Keratinocyte (primary cell): ENCODE results near the gene QRICH1. TPM values are rescaled to one million over a fixed set of nuclear protein-coding genes. Genes with fewer than 3 reads are reported as not detected.

Experiments
- DNase-seq: peaks from one replicate; pipeline ENCODE4 v3.0.0-alpha.2; 2011; ENCODE audit warnings: low read depth, missing footprints, low spot score
- FAIRE-seq: peaks from 2 replicates; lab custom pipeline; 2011; peaks lifted over from hg19 to GRCh38; lab: Jason Lieb, UNC
- H2AFZ ChIP-seq: 2 replicates; pipeline ENCODE4 v1.6.0; 2012; ENCODE audit warnings: low read length, control low read depth, inconsistent platforms; ENCODE audit not compliant: control insufficient read depth
- H3K27ac ChIP-seq: 2 replicates; pipeline ENCODE4 v1.5.1; 2011; ENCODE audit warnings: low read length; ENCODE audit not compliant: control insufficient read depth, insufficient read depth
- H3K27me3 ChIP-seq: 3 replicates; pipeline ENCODE4 v1.6.0; 2011; ENCODE audit warnings: low read length; ENCODE audit not compliant: control insufficient read depth, insufficient read depth; ENCODE audit errors: extremely low read depth
- H3K36me3 ChIP-seq, 2 experiments: 2 replicates in 1 of 2; 3 replicates in 1 of 2; pipeline ENCODE4 v1.5.1; 2011; ENCODE audit warnings: low read length in 2 of 2, mild to moderate bottlenecking in 1 of 2; ENCODE audit not compliant: control insufficient read depth in 2 of 2, insufficient read depth in 2 of 2; ENCODE audit errors: extremely low read depth in 1 of 2
- H3K4me1 ChIP-seq: 3 replicates; pipeline ENCODE4 v1.5.1; 2011; ENCODE audit warnings: low read length; ENCODE audit not compliant: control insufficient read depth, insufficient read depth; ENCODE audit errors: extremely low read depth
- H3K4me2 ChIP-seq: 3 replicates; pipeline ENCODE4 v1.6.0; 2011; ENCODE audit warnings: low read depth, low read length; ENCODE audit not compliant: control insufficient read depth, insufficient read depth; ENCODE audit errors: extremely low read depth
- H3K4me3 ChIP-seq, 3 experiments: fragments of 200-600 bp in 1 of 3; sonication (generic) in 1 of 3; 2 replicates in 2 of 3; 3 replicates in 1 of 3; pipeline ENCODE4 v1.5.1; 2011 to 2016; ENCODE audit warnings: low read length in 3 of 3, mild to moderate bottlenecking in 3 of 3, control low read depth in 2 of 3, inconsistent platforms in 1 of 3, low read depth in 1 of 3, mixed read lengths in 1 of 3, mixed run types in 1 of 3, moderate library complexity in 1 of 3; ENCODE audit not compliant: control insufficient read depth in 2 of 3, insufficient read depth in 2 of 3; ENCODE audit errors: extremely low read depth in 1 of 3
- H3K79me2 ChIP-seq: 2 replicates; pipeline ENCODE4 v1.6.0; 2012; ENCODE audit warnings: low read length; ENCODE audit not compliant: control insufficient read depth, insufficient read depth
- H3K9ac ChIP-seq: 3 replicates; pipeline ENCODE4 v1.6.0; 2011; ENCODE audit warnings: low read length; ENCODE audit not compliant: control insufficient read depth, insufficient read depth; ENCODE audit errors: extremely low read depth
- H3K9me1 ChIP-seq: 3 replicates; pipeline ENCODE4 v1.6.0; 2011; ENCODE audit warnings: low read length; ENCODE audit not compliant: control insufficient read depth, insufficient read depth; ENCODE audit errors: extremely low read depth
- H3K9me3 ChIP-seq: 2 replicates; pipeline ENCODE4 v1.5.1; 2012; ENCODE audit warnings: low read depth, low read length; ENCODE audit not compliant: control insufficient read depth
- H4K20me1 ChIP-seq: 3 replicates; pipeline ENCODE4 v1.6.0; 2011; ENCODE audit warnings: low read length; ENCODE audit not compliant: control insufficient read depth, insufficient read depth; ENCODE audit errors: extremely low read depth
- EZH2 ChIP-seq: IDR thresholded peaks from one replicate; pipeline ENCODE4 v1.6.1; 2012; ENCODE audit warnings: inconsistent platforms, mild to moderate bottlenecking, low read length, moderate library complexity
- dilution Hi-C: fragments of 300-500 bp; cut with MboI; formaldehyde crosslinking; loops from one replicate; pipeline ENCODE4 v1.7.0; 2020; ENCODE audit warnings: low sequenced_read_pairs; ENCODE audit not compliant: extremely low pct_ligation_motif_present
- polyA plus RNA-seq, 5 experiments: library from polyadenylated mRNA; depleted of rRNA in 3 of 5; stranded (reverse) in 3 of 5; stranded (forward) in 1 of 5; unstranded in 1 of 5; fragments of >200 nt; gene quantifications; 1 replicate in 1 of 5; 2 replicates in 3 of 5; 3 replicates in 1 of 5; pipeline versions ENCODE4 v1.2.1 to v1.2.3, GENCODE V29; 2011 to 2012; ENCODE audit warnings: missing spikeins in 2 of 5, low read depth in 1 of 5, low replicate concordance in 1 of 5
- TF ChIP-seq, protein P1 (sequence below), 3 experiments: IDR thresholded peaks in 1 of 3; conservative IDR thresholded peaks in 1 of 3; optimal IDR thresholded peaks in 1 of 3; 2 replicates in 2 of 3; 3 replicates in 1 of 3; pipeline versions ENCODE3 to v1.5.1; 2011; ENCODE audit warnings: low read length in 3 of 3, mild to moderate bottlenecking in 3 of 3, moderate library complexity in 2 of 3, control low read depth in 1 of 3, inconsistent platforms in 1 of 3; ENCODE audit not compliant: insufficient read depth in 2 of 3; ENCODE audit errors: extremely low read depth in 1 of 3

Gene QRICH1
- polyA plus RNA-seq, 1 donor (not counting 4 experiments of a cell fraction or from before 2014, with no cell fraction given), result 60.4 TPM

DNA sequence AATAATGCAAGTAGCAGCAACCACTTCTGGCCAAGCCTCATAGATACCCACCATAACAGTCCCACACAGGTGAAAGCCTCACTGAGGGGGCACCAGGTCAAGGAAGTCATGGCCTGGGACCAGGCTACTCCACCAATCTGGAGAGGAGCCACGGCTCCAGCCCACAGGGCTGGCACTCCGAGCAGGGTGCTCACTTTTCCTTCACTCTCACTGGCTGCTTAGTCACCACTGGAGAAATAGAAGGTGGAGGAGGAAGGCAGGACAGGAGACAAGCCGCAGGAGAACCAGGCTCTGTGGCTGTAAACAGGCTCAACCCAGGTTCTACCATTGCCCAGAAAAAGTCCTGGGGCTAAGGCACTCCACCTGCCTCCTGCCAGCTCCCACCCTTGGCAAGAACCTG is 25.6 kb upstream of the QRICH1 start:
- FAIRE-seq (peak; percentile 20), DNase-seq (no peak)
- H3K4me2 ChIP-seq, result peak overlapping the region; percentile 100
- peaks cover 57 to 64% of the 10 kb centered on the region in 2 experiments for H3K36me3 ChIP-seq
- peaks cover 2% of the 10 kb centered on the region for H3K9me1 ChIP-seq
- H4K20me1 ChIP-seq, result no peaks in the 10 kb centered on the region
- H3K4me1 ChIP-seq, result peaks cover 13% of the 10 kb centered on the region
- TF ChIP-seq, protein P1, sequence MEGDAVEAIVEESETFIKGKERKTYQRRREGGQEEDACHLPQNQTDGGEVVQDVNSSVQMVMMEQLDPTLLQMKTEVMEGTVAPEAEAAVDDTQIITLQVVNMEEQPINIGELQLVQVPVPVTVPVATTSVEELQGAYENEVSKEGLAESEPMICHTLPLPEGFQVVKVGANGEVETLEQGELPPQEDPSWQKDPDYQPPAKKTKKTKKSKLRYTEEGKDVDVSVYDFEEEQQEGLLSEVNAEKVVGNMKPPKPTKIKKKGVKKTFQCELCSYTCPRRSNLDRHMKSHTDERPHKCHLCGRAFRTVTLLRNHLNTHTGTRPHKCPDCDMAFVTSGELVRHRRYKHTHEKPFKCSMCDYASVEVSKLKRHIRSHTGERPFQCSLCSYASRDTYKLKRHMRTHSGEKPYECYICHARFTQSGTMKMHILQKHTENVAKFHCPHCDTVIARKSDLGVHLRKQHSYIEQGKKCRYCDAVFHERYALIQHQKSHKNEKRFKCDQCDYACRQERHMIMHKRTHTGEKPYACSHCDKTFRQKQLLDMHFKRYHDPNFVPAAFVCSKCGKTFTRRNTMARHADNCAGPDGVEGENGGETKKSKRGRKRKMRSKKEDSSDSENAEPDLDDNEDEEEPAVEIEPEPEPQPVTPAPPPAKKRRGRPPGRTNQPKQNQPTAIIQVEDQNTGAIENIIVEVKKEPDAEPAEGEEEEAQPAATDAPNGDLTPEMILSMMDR (optimal IDR thresholded peaks at IDR 0.05 in 1 of 3, IDR thresholded peaks at IDR 0.05 in 1 of 3, conservative IDR thresholded peaks at IDR 0.05 in 1 of 3; ENCODE audit: extremely low read depth in 1 of 3, insufficient read depth in 2 of 3, low read length in 3 of 3), result no peak
- no peak for TF ChIP-seq EZH2
- H3K9me3 ChIP-seq, result no peaks in the 10 kb centered on the region
- dilution Hi-C loops, result no loop called here
- H3K27me3 ChIP-seq, result no peaks in the 10 kb centered on the region
- peak overlapping the region; percentile 71 for H3K27ac ChIP-seq
- peak overlapping the region; percentile 91 for H3K9ac ChIP-seq
- H3K4me3 ChIP-seq, result peak overlapping the region; percentile 64 to 93 (median 82)
- H3K79me2 ChIP-seq, result peaks cover 15% of the 10 kb centered on the region
- no peak overlapping the region for H2AFZ ChIP-seq

DNA sequence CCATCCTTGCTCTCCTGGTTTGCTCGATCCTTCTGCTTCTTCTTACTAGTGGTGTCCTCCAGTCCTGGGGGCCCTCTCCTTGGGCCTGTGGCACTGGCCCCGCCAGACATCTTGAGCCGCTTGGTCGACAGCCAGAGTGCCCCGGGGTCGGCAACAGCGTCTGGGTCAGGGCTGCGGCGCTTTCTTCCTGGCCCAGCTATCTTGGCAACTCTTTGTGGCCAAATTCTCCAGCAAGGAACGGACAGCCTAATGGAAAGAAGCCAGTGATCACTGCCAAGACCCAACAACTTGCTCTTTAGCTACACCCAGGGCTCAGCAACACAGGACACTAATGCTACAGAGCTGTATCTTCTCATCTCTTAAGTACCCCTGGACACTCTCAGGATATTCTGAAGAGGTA is 25.2 kb upstream of the QRICH1 start:
- H4K20me1 ChIP-seq, result no peaks in the 10 kb centered on the region
- H3K9me3 ChIP-seq, result no peaks in the 10 kb centered on the region
- TF ChIP-seq EZH2, result no peak
- TF ChIP-seq, protein P1 (optimal IDR thresholded peaks at IDR 0.05 in 1 of 3, IDR thresholded peaks at IDR 0.05 in 1 of 3, conservative IDR thresholded peaks at IDR 0.05 in 1 of 3; ENCODE audit: extremely low read depth in 1 of 3, insufficient read depth in 2 of 3, low read length in 3 of 3), result no peak
- H3K27me3 ChIP-seq, result no peaks in the 10 kb centered on the region
- H3K4me1 ChIP-seq, result peaks cover 13% of the 10 kb centered on the region
- DNase-seq, result no peak
- H3K36me3 ChIP-seq, result peaks cover 57 to 61% of the 10 kb centered on the region in 2 experiments
- FAIRE-seq, result no peak
- peak overlapping the region in 2 of 3 experiments; percentile 64 to 93 for H3K4me3 ChIP-seq
- dilution Hi-C loops, result no loop called here
- peak overlapping the region; percentile 100 for H3K4me2 ChIP-seq
- H3K9ac ChIP-seq, result no peak overlapping the region
- H2AFZ ChIP-seq, result no peak overlapping the region
- no peak overlapping the region for H3K27ac ChIP-seq
- H3K9me1 ChIP-seq, result peaks cover 2% of the 10 kb centered on the region
- H3K79me2 ChIP-seq, result peaks cover 15% of the 10 kb centered on the region
